ENCODE results near the gene ARSG. TPM values are rescaled to one million over a fixed set of nuclear protein-coding genes. Genes with fewer than 3 reads are reported as not detected.
"Not testable (repeated sequence)": the region's sequence is repeated elsewhere in the genome, so short reads cannot be mapped to it uniquely, and the experiment has no call there.

ARSG gene
- polyA plus RNA-seq, 2 of the 4 experiments (the other 2 are of a cell fraction) = 0.57 to 1.7 TPM

- ChIA-PET POLR2A (interaction anchor here (2.1 kb wide), 1 partner anchor 15 kb away, joined by 4 read pairs; the partner anchor contains the start of gene AMZ2), CTCF (interaction anchor here (0.5 to 6.5 kb wide), 37 partner anchors 9 to 499 kb away, joined by 3 to 122 read pairs (median 7); partner anchors contain the start of genes AMZ2 and WIPI1)
- not testable (repeated sequence) for FAIRE-seq; H3K27ac ChIP-seq; DNase-seq (ENCODE audit: low read depth in 1 of 2, low spot score in 1 of 2); H3K9me3 ChIP-seq; H3K4me2 ChIP-seq; H3K4me3 ChIP-seq
- H3K4me1 ChIP-seq = peaks cover 10% of the 10 kb centered on the region; the same call in 1 of the 3 replicates
- peak; percentile 18 to 46; a peak in 3 of 6 replicates for ATAC-seq
- 43% methylated on average over 2 of the region's 2 CpGs for WGBS (ENCODE audit: missing lambda C conversion rate)
These were observed 28.8 kb upstream of the ARSG start for GRCh38 chr17:68262467-68262866.

GRCh38 chr17:68263101-68263681 is 28.1 kb upstream of the ARSG start:
- FAIRE-seq (peak; percentile 98), ATAC-seq (peak; percentile 86 to 95), DNase-seq (ENCODE audit: low read depth in 1 of 2, low spot score in 1 of 2) (peak in 1 of 2 experiments; percentile 56)
- peak overlapping the region; percentile 0 to 23; a peak in 2 of 6 replicates for H3K27ac ChIP-seq
- not testable (repeated sequence) for H3K4me3 ChIP-seq, H3K9me3 ChIP-seq
- peak overlapping the region; percentile 42 for H3K4me2 ChIP-seq
- TF ChIP-seq SMC3 (IDR thresholded peaks at IDR 0.05) = peak; percentile 94
- peak; percentile 75 to 92 for TF ChIP-seq RAD21 (conservative IDR thresholded peaks at IDR 0.05 in 1 of 2, IDR thresholded peaks at IDR 0.05 in 1 of 2)
- TF ChIP-seq CTCF (IDR thresholded peaks at IDR 0.05) = peak; percentile 82
- ChIA-PET CTCF (interaction anchor here (0.5 to 6.5 kb wide), 38 partner anchors 9 to 498 kb away, joined by 3 to 122 read pairs (median 7); partner anchors contain the start of genes AMZ2 and WIPI1), POLR2A (interaction anchor here (2.1 kb wide), 1 partner anchor 15 kb away, joined by 4 read pairs; the partner anchor contains the start of gene AMZ2)
- peaks cover 10% of the 10 kb centered on the region; the same call in 1 of the 3 replicates for H3K4me1 ChIP-seq
- 12% methylated on average over 9 of the region's 9 CpGs for WGBS (ENCODE audit: missing lambda C conversion rate)

GRCh38 chr17:68265833-68266232 is 25.5 kb upstream of the ARSG start:
- not testable (repeated sequence) for H3K4me2 ChIP-seq; DNase-seq (ENCODE audit: low read depth in 1 of 2, low spot score in 1 of 2); H3K4me3 ChIP-seq; H3K9me3 ChIP-seq; ATAC-seq; H3K27ac ChIP-seq; FAIRE-seq
- WGBS (ENCODE audit: missing lambda C conversion rate) = 26% methylated on average over 2 of the region's 2 CpGs
- ChIA-PET CTCF (interaction anchor here (1.4 to 6.5 kb wide), 9 partner anchors 62 to 495 kb away, joined by 4 to 122 read pairs (median 51); no protein-coding TSS in a partner anchor), POLR2A (interaction anchor here (0.6 to 1.6 kb wide), 4 partner anchors 18 to 133 kb away, joined by 3 to 6 read pairs (median 5); partner anchors contain the start of genes AMZ2, ARSG and SLC16A6)
- H3K4me1 ChIP-seq = peaks cover 10% of the 10 kb centered on the region; the same call in 1 of the 3 replicates

- ATAC-seq (no peak), FAIRE-seq (no peak), DNase-seq (ENCODE audit: low read depth in 1 of 2, low spot score in 1 of 2) (no peak)
- H3K4me2 ChIP-seq = no peak overlapping the region
- no peak overlapping the region for H3K27ac ChIP-seq
- H3K4me1 ChIP-seq = no peaks in the 10 kb centered on the region
- TF ChIP-seq MAFK (IDR thresholded peaks at IDR 0.05; ENCODE audit: partially characterized antibody) (no peak), CHD4 (IDR thresholded peaks at IDR 0.05; ENCODE audit: borderline replicate concordance) (no peak), RFX5 (IDR thresholded peaks at IDR 0.05) (no peak)
- CTCF ChIA-PET = interaction anchor here (0.9 to 3.2 kb wide), 5 partner anchors 9 to 162 kb away, joined by 3 to 19 read pairs (median 10); no protein-coding TSS in a partner anchor
- peaks cover 14% of the 10 kb centered on the region for H3K9me3 ChIP-seq
- no peak overlapping the region for H3K4me3 ChIP-seq
- WGBS (ENCODE audit: missing lambda C conversion rate) = 70% methylated on average over 11 of the region's 11 CpGs
- POLR2A ChIA-PET = no interaction called here
These were observed 17.6 kb upstream of the ARSG start for GRCh38 chr17:68273722-68274121.

GRCh38 chr17:68276339-68276738 is 15.0 kb upstream of the ARSG start:
- H3K4me3 ChIP-seq; DNase-seq (ENCODE audit: low read depth in 1 of 2, low spot score in 1 of 2); POLR2A ChIA-PET; ATAC-seq; H3K4me2 ChIP-seq; H3K4me1 ChIP-seq; H3K27ac ChIP-seq; FAIRE-seq: not testable (repeated sequence)
- 45% methylated on average over 3 of the region's 3 CpGs for WGBS (ENCODE audit: missing lambda C conversion rate)
- CTCF ChIA-PET = interaction anchor here (0.6 to 3.2 kb wide), 4 partner anchors 14 to 809 kb away, joined by 3 to 19 read pairs (median 7); no protein-coding TSS in a partner anchor
- H3K9me3 ChIP-seq = peaks cover 21% of the 10 kb centered on the region

- 83% methylated on average over 5 of the region's 5 CpGs for WGBS (ENCODE audit: missing lambda C conversion rate)
These were observed 13.5 kb upstream of the ARSG start for GRCh38 chr17:68277807-68278206.

GRCh38 chr17:68281965-68282364 is 9.3 kb upstream of the ARSG start:
- H3K27ac ChIP-seq; FAIRE-seq; DNase-seq (ENCODE audit: low read depth in 1 of 2, low spot score in 1 of 2); POLR2A ChIA-PET; H3K4me3 ChIP-seq; H3K4me1 ChIP-seq; H3K4me2 ChIP-seq; ATAC-seq: not testable (repeated sequence)
- CTCF ChIA-PET = interaction anchor here (1.2 to 1.5 kb wide), 2 partner anchors 117 to 154 kb away, joined by 3 to 4 read pairs; no protein-coding TSS in a partner anchor
- peaks cover 19% of the 10 kb centered on the region for H3K9me3 ChIP-seq
- 56% methylated on average over 4 of the region's 6 CpGs for WGBS (ENCODE audit: missing lambda C conversion rate)

More at GRCh38 chr17:68277807-68278206, 13.5 kb upstream of the ARSG start:
- FAIRE-seq = no peak
- peak in 1 of 2 experiments; percentile 34 for DNase-seq (ENCODE audit: low read depth in 1 of 2, low spot score in 1 of 2)
- no peak for ATAC-seq
- POLR2A ChIA-PET = no interaction called here
- CTCF ChIA-PET = interaction anchor here (1.5 to 3.6 kb wide), 2 partner anchors 14 to 121 kb away, joined by 7 to 16 read pairs; no protein-coding TSS in a partner anchor
- no peaks in the 10 kb centered on the region for H3K4me1 ChIP-seq
- peaks cover 21% of the 10 kb centered on the region for H3K9me3 ChIP-seq
- H3K4me2 ChIP-seq = no peak overlapping the region
- H3K4me3 ChIP-seq = no peak overlapping the region
- H3K27ac ChIP-seq = no peak overlapping the region
- TF ChIP-seq SREBF2 (IDR thresholded peaks at IDR 0.05) = no peak
- no peak for TF ChIP-seq JUNB (IDR thresholded peaks at IDR 0.05)
- no peak for TF ChIP-seq PHF8 (IDR thresholded peaks at IDR 0.05; ENCODE audit: borderline replicate concordance, low read depth)
- no peak for TF ChIP-seq ZNF302 (CRISPR knock-in tag; IDR thresholded peaks at IDR 0.05)
- TF ChIP-seq MAX (IDR thresholded peaks at IDR 0.05) = no peak
